ENCODE data around the gene MDM4. TPM values are rescaled to one million over a fixed set of nuclear protein-coding genes. Genes with fewer than 3 reads are reported as not detected.
A peak's percentile ranks its signal among the peaks of the same experiment; 100 is the strongest.
"Not testable (repeated sequence)": the region's sequence is repeated elsewhere in the genome, so short reads cannot be mapped to it uniquely, and the experiment has no call there.

The MDM4 gene
- polyA plus RNA-seq, 6 donors from 2014 or later: 12.6 to 50.8 (median 28.2) TPM

DNA sequence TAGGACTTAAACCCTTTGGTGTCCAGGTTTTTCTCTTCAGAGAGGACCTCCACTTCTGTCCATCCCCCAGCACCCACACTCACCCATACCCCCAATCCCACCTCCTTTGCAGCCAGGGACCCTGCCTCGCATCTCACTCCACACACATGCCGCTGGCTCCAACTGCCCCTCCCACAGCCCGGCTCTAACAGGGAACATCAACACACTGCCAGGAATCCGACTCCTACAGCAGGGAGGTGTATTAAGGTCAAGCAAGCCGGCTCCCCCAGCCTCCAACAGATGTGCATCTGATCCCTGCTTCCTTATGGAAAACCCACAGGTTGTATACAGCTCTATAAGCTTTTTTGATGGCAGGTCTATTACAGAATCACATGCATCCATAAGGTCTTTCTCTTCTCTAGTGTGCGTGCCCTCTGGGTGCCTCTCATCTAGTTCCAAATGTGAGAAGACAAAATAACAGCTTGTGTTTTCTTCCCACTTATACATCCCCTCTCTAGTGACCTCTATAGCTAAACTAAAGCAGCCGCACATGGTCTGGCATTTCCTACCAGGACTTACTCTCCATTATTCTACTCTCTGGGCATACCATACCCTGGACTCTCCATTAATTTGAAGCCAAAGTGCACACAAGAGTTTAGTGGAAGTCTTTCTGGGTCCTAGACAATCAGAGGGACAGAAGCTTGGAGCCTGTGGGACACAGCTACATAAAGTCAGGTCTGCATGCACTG is 37.9 kb upstream of the MDM4 start:
- H3K27ac Mint-ChIP-seq: peak overlapping the region in 4 of 6 donors; percentile 86 to 98 (median 92)
- ATAC-seq (ENCODE audit: low read depth in 2 of 2) (no peak), DNase-seq (no peak)
- peaks cover 12 to 19% of the 10 kb centered on the region in 2 donors for H3K36me3 Mint-ChIP-seq
- H3K4me3 Mint-ChIP-seq: peak overlapping the region; percentile 24 to 89 (median 76)
- H3K27me3 Mint-ChIP-seq: no peaks in the 10 kb centered on the region
- H3K4me1 Mint-ChIP-seq: peaks cover 89 to 99% (median 99%) of the 10 kb centered on the region in 3 donors
- no peaks in the 10 kb centered on the region for H3K9me3 Mint-ChIP-seq

DNA sequence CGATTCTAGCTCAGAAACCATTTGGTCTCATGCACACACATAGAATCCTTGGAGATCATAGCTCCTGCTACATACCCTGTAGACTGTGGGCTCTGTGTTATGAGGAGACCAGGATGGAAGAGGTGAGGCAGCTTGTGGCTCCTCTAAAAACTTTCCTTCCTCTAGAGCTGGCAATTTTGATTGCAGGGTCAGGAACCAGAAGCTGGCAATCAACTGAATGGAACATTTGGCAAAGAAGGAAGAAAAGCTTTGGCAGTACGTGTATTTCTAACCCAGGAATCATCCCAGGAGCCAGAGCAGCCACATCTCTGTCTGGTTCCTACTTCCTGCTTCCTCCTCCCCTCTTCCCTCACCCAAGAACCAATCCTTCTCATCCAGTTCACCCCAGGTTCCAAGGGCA is 37.3 kb upstream of the MDM4 start:
- Mint-ChIP-seq H3K36me3 (peaks cover 12 to 25% of the 10 kb centered on the region in 2 donors), H3K9me3 (no peaks in the 10 kb centered on the region), H3K4me1 (peaks cover 89 to 99% (median 99%) of the 10 kb centered on the region in 3 donors), H3K4me3 (peak overlapping the region; percentile 13 to 92 (median 76)), H3K27ac (peak overlapping the region; percentile 32 to 99 (median 92)), H3K27me3 (no peaks in the 10 kb centered on the region)
- DNase-seq (no peak), ATAC-seq (ENCODE audit: low read depth in 2 of 2) (no peak)

DNA sequence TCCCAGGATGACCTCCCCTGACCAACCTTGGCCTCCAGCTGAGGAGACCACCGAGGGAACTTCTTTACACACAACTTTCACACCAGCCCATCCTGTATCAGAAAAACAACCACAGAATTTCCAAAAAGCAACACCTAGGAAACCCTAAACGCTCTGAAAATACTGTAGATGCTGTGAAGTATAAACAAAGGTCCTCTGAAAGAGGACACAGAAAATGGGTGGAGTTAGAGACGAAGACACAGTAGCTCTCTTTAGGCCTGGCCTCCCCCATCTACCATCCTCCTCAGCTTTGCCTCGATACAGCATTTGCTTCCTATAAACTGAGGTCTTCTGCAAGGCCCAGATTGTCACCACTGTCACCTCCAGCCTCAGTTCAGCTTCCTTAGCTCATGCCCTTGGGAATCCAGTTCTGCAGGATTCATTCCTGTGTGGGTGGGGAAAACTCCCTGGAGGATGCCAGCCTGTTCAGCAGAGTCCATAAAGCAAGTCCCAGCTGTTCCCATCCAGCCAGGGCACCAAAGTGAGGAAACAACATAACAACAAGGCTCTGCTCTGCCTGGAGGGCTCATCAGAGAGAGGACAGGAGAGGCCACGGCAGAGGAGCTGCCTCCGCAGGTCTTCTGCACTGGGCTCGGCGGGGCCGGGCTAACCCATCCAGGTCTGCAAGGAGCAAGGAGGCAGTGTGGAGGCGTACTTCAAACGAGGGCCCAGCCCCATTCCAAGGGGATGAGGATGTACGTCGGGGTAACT is 36.6 kb upstream of the MDM4 start:
- peak overlapping the region; percentile 92 to 99 (median 96) for H3K27ac Mint-ChIP-seq
- no peaks in the 10 kb centered on the region for H3K9me3 Mint-ChIP-seq
- DNase-seq (no peak), ATAC-seq (ENCODE audit: low read depth in 2 of 2) (no peak)
- peaks cover 7 to 21% of the 10 kb centered on the region in 2 donors for H3K36me3 Mint-ChIP-seq
- H3K4me3 Mint-ChIP-seq: peak overlapping the region; percentile 31 to 92 (median 76)
- H3K27me3 Mint-ChIP-seq: no peaks in the 10 kb centered on the region
- peaks cover 87 to 99% (median 99%) of the 10 kb centered on the region in 3 donors for H3K4me1 Mint-ChIP-seq

DNA sequence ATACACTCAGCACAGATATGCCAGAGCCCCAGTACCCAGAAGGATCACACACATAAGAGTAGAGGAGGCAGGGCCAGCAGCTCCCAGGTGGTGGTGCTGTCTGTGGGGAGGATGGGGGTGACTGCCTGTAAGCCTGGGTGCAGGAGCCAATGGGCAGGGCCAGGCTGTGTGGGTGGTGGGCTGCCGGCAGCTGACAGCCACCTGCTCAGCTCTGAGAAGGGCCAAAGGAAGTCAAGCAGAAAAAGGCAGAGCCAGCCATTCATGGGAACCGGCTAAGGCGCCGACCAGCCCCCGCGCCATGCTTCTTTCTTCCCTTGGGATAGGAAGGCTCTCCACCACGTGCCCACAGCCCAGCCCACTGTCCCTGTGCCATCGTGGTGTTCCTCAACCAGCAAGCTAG is 35.7 kb upstream of the MDM4 start:
- peak overlapping the region; percentile 93 to 99 (median 98) for H3K27ac Mint-ChIP-seq
- H3K4me3 Mint-ChIP-seq: peak overlapping the region; percentile 69 to 92 (median 82)
- peaks cover 0 to 14% of the 10 kb centered on the region in 2 donors for H3K36me3 Mint-ChIP-seq
- peaks cover 85 to 99% (median 99%) of the 10 kb centered on the region in 3 donors for H3K4me1 Mint-ChIP-seq
- peak; percentile 60 to 64 for ATAC-seq (ENCODE audit: low read depth in 2 of 2)
- peak; percentile 61 for DNase-seq
- H3K27me3 Mint-ChIP-seq: no peaks in the 10 kb centered on the region
- H3K9me3 Mint-ChIP-seq: no peaks in the 10 kb centered on the region

DNA sequence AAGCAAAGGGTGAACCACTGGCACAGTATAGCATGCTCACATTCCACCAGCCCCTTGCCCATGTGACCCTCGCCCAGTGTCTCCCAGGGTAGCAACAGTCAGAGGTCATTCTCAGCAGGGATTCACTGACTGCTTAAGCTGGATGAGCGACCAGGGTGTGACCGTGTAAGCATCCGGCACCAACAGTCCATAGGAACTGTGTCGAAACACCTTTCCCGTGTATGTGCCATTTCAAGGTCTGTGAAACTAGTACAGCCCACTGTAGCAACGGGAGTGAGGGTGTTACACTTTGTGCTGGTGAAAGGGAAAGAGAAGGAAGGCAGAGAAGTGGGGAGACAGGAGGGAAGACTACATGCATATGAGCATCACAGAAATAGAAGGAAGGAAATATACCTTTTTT is 32.4 kb upstream of the MDM4 start:
- no peak for DNase-seq
- Mint-ChIP-seq H3K4me1 (peaks cover 69 to 94% (median 87%) of the 10 kb centered on the region in 3 donors), H3K27me3 (no peaks in the 10 kb centered on the region), H3K9me3 (no peaks in the 10 kb centered on the region), H3K36me3 (peaks cover 10 to 21% of the 10 kb centered on the region in 2 donors), H3K4me3 (peak overlapping the region in 5 of 8 donors; percentile 3 to 80 (median 43)), H3K27ac (peak overlapping the region; percentile 27 to 99 (median 94))
- ATAC-seq (ENCODE audit: low read depth in 2 of 2): no peak

DNA sequence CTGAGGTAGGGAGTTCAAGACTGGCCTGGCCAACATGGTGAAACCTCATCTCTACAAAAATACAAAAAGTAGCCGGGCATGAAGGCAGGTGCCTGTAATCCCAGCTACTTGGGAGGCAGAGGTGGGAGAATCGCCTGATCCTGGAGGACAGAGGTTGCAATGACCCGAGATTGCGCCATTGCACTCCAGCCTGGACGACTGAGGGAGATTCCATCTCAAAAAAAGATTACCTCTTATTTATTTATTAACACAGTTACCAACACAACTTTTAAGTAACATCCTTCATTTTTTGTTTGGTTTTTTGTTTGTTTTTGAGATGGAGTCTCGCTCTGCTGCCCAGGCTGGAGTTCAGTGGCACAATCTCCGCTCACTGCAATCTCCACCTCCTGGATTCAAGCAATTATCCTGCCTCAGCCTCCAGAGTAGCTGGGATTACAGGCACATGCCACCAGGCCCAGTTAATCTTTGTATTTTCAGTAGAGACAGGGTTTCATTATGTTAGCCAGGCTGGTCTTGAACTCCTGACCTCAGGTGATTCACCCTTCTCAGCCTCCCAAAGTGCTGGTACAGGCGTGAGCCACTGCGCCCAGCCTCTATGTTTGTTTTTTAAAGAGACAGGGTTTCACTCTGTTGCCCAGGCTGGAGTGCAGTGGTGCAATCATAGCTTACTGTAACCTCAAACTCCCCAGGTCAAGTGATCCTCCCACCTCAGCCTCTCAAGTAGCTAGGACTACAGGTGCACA is 29.5 kb upstream of the MDM4 start:
- H3K9me3 Mint-ChIP-seq; H3K27me3 Mint-ChIP-seq; ATAC-seq (ENCODE audit: low read depth in 2 of 2); DNase-seq: not testable (repeated sequence)
- Mint-ChIP-seq H3K27ac (peak overlapping the region in 3 of 6 donors; percentile 11 to 92 (median 57)), H3K36me3 (peaks cover 24 to 36% of the 10 kb centered on the region in 2 donors), H3K4me3 (peak overlapping the region in 3 of 8 donors; percentile 5 to 48 (median 26)), H3K4me1 (peaks cover 64 to 94% (median 87%) of the 10 kb centered on the region in 3 donors)

DNA sequence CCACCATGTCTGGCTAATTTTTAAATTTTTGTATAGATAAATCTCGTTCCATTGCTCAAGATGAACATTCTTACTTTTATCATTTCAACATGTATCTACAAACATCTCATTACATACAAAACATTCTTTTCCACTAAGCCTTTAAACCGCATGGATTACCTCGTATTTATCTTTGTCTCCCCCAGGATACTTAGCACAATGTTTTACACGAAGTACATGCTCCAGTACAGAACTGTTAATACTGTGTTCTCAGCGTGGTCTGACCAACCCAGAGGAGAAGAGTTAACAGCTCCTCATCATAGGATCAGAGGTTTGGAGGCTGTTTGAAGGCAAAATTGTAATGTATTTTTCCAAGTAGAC is 29.0 kb upstream of the MDM4 start:
- no peak for ATAC-seq (ENCODE audit: low read depth in 2 of 2)
- no peaks in the 10 kb centered on the region for H3K9me3 Mint-ChIP-seq
- no peaks in the 10 kb centered on the region for H3K27me3 Mint-ChIP-seq
- peak overlapping the region in 5 of 6 donors; percentile 13 to 92 (median 58) for H3K27ac Mint-ChIP-seq
- peak overlapping the region in 4 of 8 donors; percentile 5 to 54 (median 37) for H3K4me3 Mint-ChIP-seq
- no peak for DNase-seq
- peaks cover 24 to 36% of the 10 kb centered on the region in 2 donors for H3K36me3 Mint-ChIP-seq
- peaks cover 64 to 94% (median 87%) of the 10 kb centered on the region in 3 donors for H3K4me1 Mint-ChIP-seq

DNA sequence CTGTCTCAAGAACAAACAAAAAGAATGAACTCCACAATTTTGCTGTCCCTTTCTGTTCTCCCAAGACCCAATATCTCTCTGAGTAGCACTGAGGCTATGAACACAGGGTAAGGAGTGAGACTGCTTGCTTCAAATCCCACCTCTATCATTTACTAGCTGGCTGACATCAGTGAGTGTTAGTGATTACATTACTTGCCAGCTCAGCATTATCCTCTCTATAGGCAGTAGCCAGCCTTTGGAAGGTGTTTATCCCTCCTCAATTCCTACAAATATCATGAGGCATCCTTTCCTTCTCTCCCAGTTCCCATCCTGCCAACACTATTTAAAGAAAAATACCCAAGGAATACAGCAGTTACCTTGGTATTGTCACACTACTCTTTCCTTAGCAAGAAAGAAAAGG is 24.6 kb upstream of the MDM4 start:
- ATAC-seq (ENCODE audit: low read depth in 2 of 2) (no peak), DNase-seq (no peak)
- Mint-ChIP-seq H3K27me3 (no peaks in the 10 kb centered on the region), H3K36me3 (peaks cover 24 to 29% of the 10 kb centered on the region in 2 donors), H3K9me3 (peaks cover 0 to 3% (median 0%) of the 10 kb centered on the region in 7 donors), H3K4me1 (peaks cover 72 to 84% (median 83%) of the 10 kb centered on the region in 3 donors), H3K27ac (peak overlapping the region in 5 of 6 donors; percentile 4 to 97 (median 93)), H3K4me3 (peak overlapping the region; percentile 97 to 99 (median 98))

DNA sequence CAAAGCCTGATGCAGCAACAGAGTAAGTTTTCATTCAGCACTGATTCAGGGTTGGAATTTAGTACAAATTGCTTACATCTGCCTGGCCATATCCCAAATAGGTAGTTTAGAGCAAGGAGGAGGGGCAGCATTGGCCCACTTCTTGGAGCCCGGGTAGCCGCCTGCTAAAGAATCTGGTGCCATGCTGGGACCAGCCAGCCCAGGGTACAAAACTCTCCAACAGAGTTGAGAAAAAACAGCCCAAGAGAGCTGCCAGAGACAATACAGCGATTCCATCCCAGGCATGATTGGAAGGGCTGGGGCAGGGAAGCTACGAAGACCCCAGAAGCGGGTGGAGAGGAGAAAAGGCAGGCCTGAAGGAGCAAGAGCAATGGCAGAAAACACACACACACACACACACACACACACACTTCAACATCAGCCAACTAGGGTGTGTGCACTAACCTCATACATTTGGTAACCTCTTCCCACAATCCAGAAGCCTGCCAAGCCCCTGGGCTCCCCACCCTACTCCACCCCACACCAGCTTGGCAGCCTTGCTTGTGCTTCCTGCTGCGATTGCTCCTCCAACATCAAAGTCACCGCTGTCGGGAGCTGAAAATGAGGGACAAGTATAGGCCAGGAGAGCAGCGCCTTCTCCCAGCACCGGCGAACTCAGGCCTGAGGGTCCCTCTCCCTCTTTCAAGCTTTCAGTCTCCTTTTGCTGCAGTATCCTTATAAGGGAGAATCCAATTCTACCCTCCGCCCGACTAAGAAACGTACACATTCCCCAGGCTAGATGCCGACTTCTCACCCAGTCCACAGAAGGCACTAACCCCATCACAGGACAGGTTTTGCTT is 22.8 kb upstream of the MDM4 start:
- H3K27me3 Mint-ChIP-seq: no peaks in the 10 kb centered on the region
- H3K27ac Mint-ChIP-seq: peak overlapping the region; percentile 93 to 99 (median 96)
- peak overlapping the region; percentile 97 to 99 (median 98) for H3K4me3 Mint-ChIP-seq
- peaks cover 80 to 86% (median 84%) of the 10 kb centered on the region in 3 donors for H3K4me1 Mint-ChIP-seq
- no peak for ATAC-seq (ENCODE audit: low read depth in 2 of 2)
- H3K36me3 Mint-ChIP-seq: peaks cover 17 to 22% of the 10 kb centered on the region in 2 donors
- DNase-seq: no peak
- peaks cover 0 to 3% (median 0%) of the 10 kb centered on the region in 7 donors for H3K9me3 Mint-ChIP-seq

DNA sequence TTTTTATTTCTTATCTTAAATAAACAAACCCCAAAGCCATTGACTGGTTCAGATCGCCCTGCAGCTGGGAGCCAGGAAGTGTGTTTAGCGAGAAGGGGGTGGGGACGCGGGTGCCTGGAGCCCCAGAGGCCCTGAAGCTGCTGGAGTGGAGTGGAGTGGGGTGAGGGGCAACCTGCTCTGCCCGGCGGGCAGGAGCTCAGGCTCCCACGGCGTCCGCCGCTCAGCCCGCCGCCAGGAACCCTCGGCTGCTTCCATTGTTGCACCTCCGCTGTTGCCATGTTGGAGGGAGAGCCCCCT is 22.3 kb upstream of the MDM4 start:
- Mint-ChIP-seq H3K9me3 (peaks cover 0 to 3% (median 0%) of the 10 kb centered on the region in 7 donors), H3K27ac (peak overlapping the region; percentile 93 to 99 (median 97)), H3K27me3 (no peaks in the 10 kb centered on the region), H3K36me3 (peaks cover 13 to 22% of the 10 kb centered on the region in 2 donors), H3K4me1 (peaks cover 80 to 86% (median 84%) of the 10 kb centered on the region in 3 donors), H3K4me3 (peak overlapping the region; percentile 97 to 99 (median 98))
- DNase-seq (peak; percentile 55), ATAC-seq (ENCODE audit: low read depth in 2 of 2) (peak; percentile 25 to 31)

DNA sequence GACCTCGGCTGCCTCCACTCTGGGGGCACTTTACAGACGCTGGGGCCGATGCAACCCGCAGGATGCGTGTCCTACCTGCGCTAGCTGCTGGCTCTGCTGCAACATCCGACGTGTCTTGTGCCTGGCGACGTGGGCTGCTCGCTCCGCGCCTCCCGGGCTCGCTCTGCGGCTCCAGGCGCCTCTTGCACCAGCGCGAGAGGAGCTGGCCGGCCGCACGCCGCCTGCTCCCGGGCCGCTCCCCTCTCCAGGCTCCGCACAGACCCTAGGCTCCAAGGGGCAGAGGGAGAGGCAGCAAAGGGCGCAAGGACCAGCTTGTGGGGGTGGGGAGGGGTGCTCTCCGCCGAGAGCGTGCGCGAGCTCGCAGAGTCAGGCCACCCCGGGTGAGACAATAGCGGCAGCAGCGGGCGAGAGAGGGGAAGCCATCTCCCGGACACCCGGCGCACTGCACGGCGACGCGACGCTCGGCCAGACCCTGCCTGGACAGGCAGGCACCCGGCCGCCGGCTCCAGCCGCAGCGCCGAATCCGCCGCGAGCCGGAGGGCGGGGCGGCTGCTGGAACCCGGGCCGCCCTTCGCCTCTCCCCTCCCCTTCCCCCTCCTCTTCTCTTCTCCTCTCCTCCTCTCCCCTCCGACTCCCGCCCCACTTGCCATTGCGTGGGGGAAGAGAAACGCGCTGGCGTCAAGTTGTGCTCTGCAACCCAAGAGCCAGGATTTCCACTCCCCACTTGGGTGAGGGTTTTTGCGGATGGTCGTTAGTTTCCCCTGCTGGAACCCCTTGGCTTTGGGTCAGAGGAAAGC is 21.7 kb upstream of the MDM4 start, which contains the start of gene PIK3C2B:
TSS of gene PIK3C2B (minus strand) at position 525 of the 797 bp plus-strand sequence. CDS start 25,003 bp downstream, outside the sequence.
- peak; percentile 75 for DNase-seq
- Mint-ChIP-seq H3K27me3 (no peaks in the 10 kb centered on the region), H3K27ac (peak within 1 kb of the TSS; percentile 93 to 99 (median 98)), H3K4me3 (peak within 1 kb of the TSS; percentile 97 to 99 (median 98)), H3K4me1 (peaks cover 80 to 86% (median 84%) of the 10 kb centered on the region in 3 donors), H3K36me3 (peaks cover 11 to 18% of the 10 kb centered on the region in 2 donors), H3K9me3 (peaks cover 0 to 3% (median 0%) of the 10 kb centered on the region in 7 donors)
- ATAC-seq (ENCODE audit: low read depth in 2 of 2): peak; percentile 71 to 75
